SU-DHL-6 (cell line): ENCODE results near the gene TOR1AIP1.

Experiments used
- H2AFZ ChIP-seq: fragments of 200-600 bp; sonication (generic); 2 replicates; pipeline ENCODE4 v1.6.1; 2014; ENCODE audit warnings: low read depth, mild to moderate bottlenecking, moderate library complexity, mixed read lengths, antibody characterized with exemption, low read length; ENCODE audit not compliant: severe bottlenecking
- H3F3A ChIP-seq: fragments of 200-600 bp; shearing (Covaris generic); 2 replicates; pipeline ENCODE4 v1.6.0; 2016; ENCODE audit warnings: antibody characterized with exemption, mild to moderate bottlenecking; ENCODE audit not compliant: insufficient read depth
- H3K27ac ChIP-seq: fragments of 200-600 bp; sonication (generic); 2 replicates; pipeline ENCODE4 v1.5.1; 2016; ENCODE audit warnings: low read depth, mild to moderate bottlenecking, low read length, moderate library complexity, mixed read lengths
- H3K27me3 ChIP-seq: fragments of 200-600 bp; sonication (generic), shearing (Covaris generic); 2 replicates; pipeline ENCODE4 v1.6.0; 2014; ENCODE audit warnings: mild to moderate bottlenecking, low read length
- H3K36me3 ChIP-seq: fragments of 200-600 bp; sonication (generic); 2 replicates; pipeline ENCODE4 v1.6.1; 2014; ENCODE audit warnings: mild to moderate bottlenecking, low read length, mixed read lengths
- H3K4me2 ChIP-seq: fragments of 300-600, 200-600 bp; shearing (Covaris generic), sonication (generic); 2 replicates; pipeline ENCODE4 v1.6.0; 2014; ENCODE audit warnings: low read length, low read depth, mild to moderate bottlenecking; ENCODE audit not compliant: poor library complexity, severe bottlenecking
- H3K4me3 ChIP-seq: fragments of 200-600 bp; sonication (generic); 2 replicates; pipeline ENCODE4 v1.5.1; 2014; ENCODE audit warnings: antibody characterized with exemption, low read length, mild to moderate bottlenecking, mixed read lengths; ENCODE audit not compliant: insufficient read depth, poor library complexity, severe bottlenecking
- H3K79me2 ChIP-seq: fragments of 200-600 bp; sonication (generic); 2 replicates; pipeline ENCODE4 v1.6.1; 2014; ENCODE audit warnings: mild to moderate bottlenecking, low read length, moderate library complexity; ENCODE audit not compliant: insufficient read depth
- H3K9ac ChIP-seq: fragments of 200-600 bp; sonication (generic); 2 replicates; pipeline ENCODE4 v1.7.0; 2014; ENCODE audit warnings: mild to moderate bottlenecking, low read length
- H3K9me2 ChIP-seq: fragments of 200-600 bp; sonication (generic); replicated peaks from 2 replicates; pipeline ENCODE4 v1.6.1; 2014; ENCODE audit warnings: low read length; ENCODE audit not compliant: insufficient read depth
- H3K9me3 ChIP-seq: fragments of 200-600 bp; sonication (generic); 2 replicates; pipeline ENCODE4 v1.6.1; 2014; ENCODE audit warnings: low read length, mixed read lengths; ENCODE audit not compliant: insufficient read depth
- H4K20me1 ChIP-seq: fragments of 200-600 bp; sonication (generic); 2 replicates; pipeline ENCODE4 v1.6.1; 2014; ENCODE audit warnings: low read depth, mild to moderate bottlenecking, antibody characterized with exemption, low read length, moderate library complexity, mixed read lengths
- EZH2phosphoT487 ChIP-seq: fragments of 200-600 bp; sonication (generic), shearing (Covaris generic); conservative IDR thresholded peaks from 2 replicates; pipeline ENCODE4 v1.6.1; 2018; ENCODE audit warnings: mild to moderate bottlenecking, antibody characterized with exemption, low read length, moderate library complexity, mixed read lengths
- TF ChIP-seq, protein P1 (sequence below): fragments of 200-600 bp; sonication (generic); IDR thresholded peaks from one replicate; pipeline ENCODE4 v1.5.1; 2017; ENCODE audit warnings: antibody characterized with exemption, mild to moderate bottlenecking, low read length, moderate library complexity; ENCODE audit not compliant: insufficient read depth, poor library complexity, severe bottlenecking

Gene TOR1AIP1

DNA sequence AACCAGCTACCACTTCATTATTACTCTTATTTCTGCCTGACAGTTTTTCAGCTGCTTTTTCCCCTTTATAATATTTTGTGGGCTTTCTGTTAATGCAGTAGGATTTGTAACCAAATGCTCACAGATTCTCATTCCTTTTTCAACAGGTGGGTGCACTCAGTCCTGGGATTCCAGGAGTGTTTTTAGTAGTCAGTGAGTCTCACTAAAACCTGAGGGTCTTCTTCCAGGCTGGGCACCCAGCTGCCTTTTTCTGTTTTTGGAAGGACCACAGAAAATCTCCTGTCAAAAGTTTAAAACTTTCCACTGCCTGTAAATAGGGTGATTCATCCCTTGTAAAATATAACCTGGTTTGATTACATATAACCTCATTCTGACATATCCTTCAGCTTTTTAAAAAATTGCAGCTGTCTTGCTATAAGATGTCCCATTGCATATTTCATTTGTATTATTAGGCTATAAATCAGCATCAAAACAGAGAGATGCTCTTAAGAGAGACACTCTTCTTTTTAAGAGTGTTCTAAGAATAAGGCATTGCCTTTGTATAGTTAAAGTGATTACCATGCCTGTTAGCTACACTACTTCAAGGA is 55.7 kb downstream of the TOR1AIP1 start:
- TF ChIP-seq, protein P1, sequence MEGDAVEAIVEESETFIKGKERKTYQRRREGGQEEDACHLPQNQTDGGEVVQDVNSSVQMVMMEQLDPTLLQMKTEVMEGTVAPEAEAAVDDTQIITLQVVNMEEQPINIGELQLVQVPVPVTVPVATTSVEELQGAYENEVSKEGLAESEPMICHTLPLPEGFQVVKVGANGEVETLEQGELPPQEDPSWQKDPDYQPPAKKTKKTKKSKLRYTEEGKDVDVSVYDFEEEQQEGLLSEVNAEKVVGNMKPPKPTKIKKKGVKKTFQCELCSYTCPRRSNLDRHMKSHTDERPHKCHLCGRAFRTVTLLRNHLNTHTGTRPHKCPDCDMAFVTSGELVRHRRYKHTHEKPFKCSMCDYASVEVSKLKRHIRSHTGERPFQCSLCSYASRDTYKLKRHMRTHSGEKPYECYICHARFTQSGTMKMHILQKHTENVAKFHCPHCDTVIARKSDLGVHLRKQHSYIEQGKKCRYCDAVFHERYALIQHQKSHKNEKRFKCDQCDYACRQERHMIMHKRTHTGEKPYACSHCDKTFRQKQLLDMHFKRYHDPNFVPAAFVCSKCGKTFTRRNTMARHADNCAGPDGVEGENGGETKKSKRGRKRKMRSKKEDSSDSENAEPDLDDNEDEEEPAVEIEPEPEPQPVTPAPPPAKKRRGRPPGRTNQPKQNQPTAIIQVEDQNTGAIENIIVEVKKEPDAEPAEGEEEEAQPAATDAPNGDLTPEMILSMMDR: no peak
- TF ChIP-seq EZH2phosphoT487: no peak
- no peaks in the 10 kb centered on the region for H3K79me2 ChIP-seq
- no peak overlapping the region for H2AFZ ChIP-seq
- H3K36me3 ChIP-seq: no peaks in the 10 kb centered on the region
- H3K27ac ChIP-seq: no peak overlapping the region
- no peak overlapping the region for H3K4me2 ChIP-seq
- H3F3A ChIP-seq: no peaks in the 10 kb centered on the region
- no peaks in the 10 kb centered on the region for H4K20me1 ChIP-seq
- no peaks in the 10 kb centered on the region for H3K27me3 ChIP-seq
- H3K9me2 ChIP-seq: no peaks in the 10 kb centered on the region
- H3K4me3 ChIP-seq: no peak overlapping the region
- no peak overlapping the region for H3K9ac ChIP-seq
- H3K9me3 ChIP-seq: no peaks in the 10 kb centered on the region

DNA sequence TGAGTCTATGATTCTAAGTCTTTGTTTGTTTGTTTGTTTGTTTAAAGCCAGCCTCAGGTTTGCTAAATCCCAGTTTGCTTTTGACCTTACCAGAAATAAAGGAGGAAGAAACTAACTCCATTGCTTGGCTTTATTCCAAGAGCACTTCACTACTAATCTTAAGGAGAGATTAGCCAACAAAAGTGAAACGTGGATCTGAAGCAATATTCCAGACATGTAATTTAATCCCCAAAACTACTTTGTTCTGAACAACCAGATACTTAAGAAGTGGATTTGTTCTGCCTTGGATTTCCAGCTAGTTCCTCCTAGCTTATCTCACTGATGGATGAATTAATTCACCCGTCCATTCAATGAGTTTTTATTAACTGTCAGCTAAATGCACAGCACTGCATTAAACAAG is 56.7 kb downstream of the TOR1AIP1 start:
- Histone ChIP-seq H3K27ac (no peak overlapping the region), H3K4me3 (no peak overlapping the region), H3K9me3 (no peaks in the 10 kb centered on the region), H3K9me2 (no peaks in the 10 kb centered on the region), H3K27me3 (no peaks in the 10 kb centered on the region), H4K20me1 (no peaks in the 10 kb centered on the region), H3K79me2 (no peaks in the 10 kb centered on the region), H3F3A (no peaks in the 10 kb centered on the region), H3K4me2 (no peak overlapping the region), H2AFZ (no peak overlapping the region), H3K36me3 (no peaks in the 10 kb centered on the region), H3K9ac (no peak overlapping the region)
- no peak for TF ChIP-seq EZH2phosphoT487
- TF ChIP-seq, protein P1: no peak

DNA sequence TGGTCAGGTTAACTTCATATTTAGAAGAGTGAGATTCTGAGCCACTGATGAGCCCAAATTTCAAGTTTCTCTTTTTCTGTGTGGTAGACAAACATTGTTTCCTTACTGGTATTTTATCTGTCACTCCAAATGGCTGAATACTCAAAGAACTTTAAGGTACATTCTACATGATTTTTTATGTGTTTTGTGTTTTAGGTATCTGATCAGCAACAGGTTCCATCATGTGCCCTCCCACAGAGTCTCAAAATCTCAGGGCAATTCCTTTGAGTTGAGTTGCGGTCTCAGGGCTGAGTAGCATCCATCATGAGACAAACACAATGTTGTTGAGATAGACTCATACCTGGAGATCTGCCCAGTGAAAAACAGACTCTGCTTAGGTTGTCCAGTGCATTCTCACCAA is 57.9 kb downstream of the TOR1AIP1 start:
- Histone ChIP-seq H3K9ac (no peak overlapping the region), H3K4me3 (no peak overlapping the region), H4K20me1 (no peaks in the 10 kb centered on the region), H3K9me2 (no peaks in the 10 kb centered on the region), H2AFZ (no peak overlapping the region), H3K79me2 (no peaks in the 10 kb centered on the region), H3K4me2 (no peak overlapping the region), H3K27me3 (no peaks in the 10 kb centered on the region), H3K27ac (no peak overlapping the region), H3F3A (no peaks in the 10 kb centered on the region), H3K36me3 (no peaks in the 10 kb centered on the region), H3K9me3 (no peaks in the 10 kb centered on the region)
- no peak for TF ChIP-seq EZH2phosphoT487
- TF ChIP-seq, protein P1: no peak
